ENCODE data around the gene DZIP1.
"Not testable (repeated sequence)": the region's sequence is repeated elsewhere in the genome, so short reads cannot be mapped to it uniquely, and the experiment has no call there.

The DZIP1 gene, protein sequence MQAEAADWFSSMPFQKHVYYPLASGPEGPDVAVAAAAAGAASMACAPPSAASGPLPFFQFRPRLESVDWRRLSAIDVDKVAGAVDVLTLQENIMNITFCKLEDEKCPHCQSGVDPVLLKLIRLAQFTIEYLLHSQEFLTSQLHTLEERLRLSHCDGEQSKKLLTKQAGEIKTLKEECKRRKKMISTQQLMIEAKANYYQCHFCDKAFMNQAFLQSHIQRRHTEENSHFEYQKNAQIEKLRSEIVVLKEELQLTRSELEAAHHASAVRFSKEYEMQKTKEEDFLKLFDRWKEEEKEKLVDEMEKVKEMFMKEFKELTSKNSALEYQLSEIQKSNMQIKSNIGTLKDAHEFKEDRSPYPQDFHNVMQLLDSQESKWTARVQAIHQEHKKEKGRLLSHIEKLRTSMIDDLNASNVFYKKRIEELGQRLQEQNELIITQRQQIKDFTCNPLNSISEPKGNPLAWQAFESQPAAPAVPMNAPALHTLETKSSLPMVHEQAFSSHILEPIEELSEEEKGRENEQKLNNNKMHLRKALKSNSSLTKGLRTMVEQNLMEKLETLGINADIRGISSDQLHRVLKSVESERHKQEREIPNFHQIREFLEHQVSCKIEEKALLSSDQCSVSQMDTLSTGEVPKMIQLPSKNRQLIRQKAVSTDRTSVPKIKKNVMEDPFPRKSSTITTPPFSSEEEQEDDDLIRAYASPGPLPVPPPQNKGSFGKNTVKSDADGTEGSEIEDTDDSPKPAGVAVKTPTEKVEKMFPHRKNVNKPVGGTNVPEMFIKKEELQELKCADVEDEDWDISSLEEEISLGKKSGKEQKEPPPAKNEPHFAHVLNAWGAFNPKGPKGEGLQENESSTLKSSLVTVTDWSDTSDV

DNA sequence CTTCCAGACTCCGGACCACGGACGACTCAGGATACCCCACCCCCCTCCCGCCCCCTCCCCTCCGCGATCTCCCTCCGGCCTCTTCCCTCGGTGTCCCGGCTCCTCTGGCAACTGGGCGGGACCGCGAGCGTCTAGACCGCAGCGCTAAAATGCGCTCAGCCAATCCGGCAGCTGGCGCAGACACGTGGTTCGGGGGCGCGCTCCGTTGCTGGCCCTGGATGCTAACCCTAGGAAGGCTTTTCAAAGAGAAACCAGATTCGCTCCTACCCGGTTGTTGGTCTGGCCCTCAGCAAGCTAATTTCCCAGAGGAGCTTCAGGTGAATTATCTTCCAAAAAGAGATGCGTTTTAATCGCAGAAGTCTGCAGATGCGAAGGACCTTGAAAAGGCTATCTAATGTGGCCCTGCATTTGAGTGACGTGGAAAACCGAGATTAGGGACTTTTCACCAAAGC lies at the start of gene DZIP1:
Gene DZIP1, minus strand, starts transcription at position 106 of the 452 bp plus-strand sequence. CDS start 2,677 bp downstream, outside the sequence.
- no peak for DNase-seq (ENCODE audit: low spot score)

GRCh38 chr13:95690986-95691385 lies 46.5 kb upstream of the DZIP1 start:
- DNase-seq (ENCODE audit: low spot score): not testable (repeated sequence)

GRCh38 chr13:95689582-95689926 lies 45.0 kb upstream of the DZIP1 start:
- no peak for DNase-seq (ENCODE audit: low spot score)

- not testable (repeated sequence) for DNase-seq (ENCODE audit: low spot score)
These were observed 40.5 kb upstream of the DZIP1 start for GRCh38 chr13:95684960-95685359.

DNA sequence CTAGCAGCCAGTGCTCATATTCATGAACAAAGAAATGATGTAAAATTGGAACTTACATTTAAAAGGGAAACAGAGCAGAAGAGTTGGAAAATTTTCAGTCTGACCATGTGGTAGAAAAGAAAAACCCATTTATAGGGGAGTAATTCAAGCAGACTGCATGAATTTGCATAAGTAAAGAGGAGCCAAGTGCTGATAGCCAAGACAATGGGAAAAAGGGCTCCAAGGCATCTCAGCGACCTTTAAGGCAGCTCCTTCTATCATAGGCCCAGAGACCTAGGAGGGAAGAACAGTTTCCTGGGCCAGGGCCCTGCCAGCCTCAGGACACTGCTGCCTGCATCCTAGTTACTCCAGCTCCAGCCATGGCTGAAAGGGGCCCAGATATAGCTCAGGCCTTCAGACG lies 39.9 kb upstream of the DZIP1 start:
- no peak for DNase-seq (ENCODE audit: low spot score)

DNA sequence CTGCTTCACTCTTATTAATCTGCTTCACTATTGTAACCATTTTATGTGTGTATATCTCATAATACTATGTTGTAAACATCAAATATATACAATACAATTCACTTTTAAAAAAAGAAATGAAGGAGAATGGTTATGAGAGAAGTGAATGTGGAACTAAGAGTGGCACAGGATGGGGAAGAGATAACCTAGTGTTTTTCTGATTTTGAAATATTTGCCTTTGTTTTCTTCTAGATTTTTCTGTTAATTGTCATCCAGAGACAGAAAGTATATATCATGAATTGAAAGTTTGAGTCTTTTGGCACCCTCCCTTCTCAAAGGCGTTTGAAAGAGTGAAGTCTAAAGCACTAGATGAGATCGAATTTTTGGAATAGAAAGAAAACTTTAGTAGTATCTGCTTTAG lies 35.2 kb upstream of the DZIP1 start:
- no peak for DNase-seq (ENCODE audit: low spot score)

GRCh38 chr13:95678967-95679366 lies 34.5 kb upstream of the DZIP1 start:
- no peak for DNase-seq (ENCODE audit: low spot score)

DNA sequence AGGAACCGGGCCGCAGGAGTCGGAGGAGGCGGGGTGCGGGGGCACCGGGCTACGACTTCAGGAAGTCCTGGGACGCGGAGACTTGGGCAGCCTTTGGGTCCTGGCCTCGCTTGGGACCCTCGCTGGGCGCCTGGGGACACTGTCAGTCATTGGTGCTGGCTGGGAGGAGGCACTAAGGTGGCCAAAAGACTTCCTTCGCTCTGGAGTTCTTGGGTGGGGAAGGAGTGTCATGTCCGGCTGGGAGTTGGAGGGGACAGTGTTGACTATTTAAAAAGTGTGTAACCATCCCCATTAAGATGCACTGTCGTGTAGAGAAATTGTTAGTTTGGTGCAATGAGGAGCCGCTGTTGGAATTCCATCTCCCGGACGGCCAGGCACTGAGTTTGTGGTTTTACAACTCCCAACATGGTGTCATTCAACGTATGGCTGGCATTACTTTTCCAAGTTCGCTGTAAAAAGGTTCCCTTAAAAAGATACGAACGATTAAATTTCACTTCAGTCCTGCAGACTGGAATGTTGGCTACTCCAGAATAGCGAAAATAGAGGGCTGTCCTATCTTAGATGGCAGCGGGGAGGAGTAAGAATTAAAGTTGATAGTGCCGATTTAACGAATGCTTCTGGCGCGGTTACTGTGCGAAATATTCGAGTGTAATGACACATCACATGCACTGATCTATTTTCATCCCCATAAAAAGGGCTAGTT lies 33.2 kb upstream of the DZIP1 start:
- DNase-seq (ENCODE audit: low spot score): peak; percentile 45

- peak; percentile 97 for DNase-seq (ENCODE audit: low spot score)
These were observed 32.5 kb upstream of the DZIP1 start, which contains the start of gene DNAJC3 for GRCh38 chr13:95676762-95677563. TSS of gene DNAJC3 (plus strand) at chr13:95677139. CDS start at chr13:95677256, 117 bp downstream.

DNA sequence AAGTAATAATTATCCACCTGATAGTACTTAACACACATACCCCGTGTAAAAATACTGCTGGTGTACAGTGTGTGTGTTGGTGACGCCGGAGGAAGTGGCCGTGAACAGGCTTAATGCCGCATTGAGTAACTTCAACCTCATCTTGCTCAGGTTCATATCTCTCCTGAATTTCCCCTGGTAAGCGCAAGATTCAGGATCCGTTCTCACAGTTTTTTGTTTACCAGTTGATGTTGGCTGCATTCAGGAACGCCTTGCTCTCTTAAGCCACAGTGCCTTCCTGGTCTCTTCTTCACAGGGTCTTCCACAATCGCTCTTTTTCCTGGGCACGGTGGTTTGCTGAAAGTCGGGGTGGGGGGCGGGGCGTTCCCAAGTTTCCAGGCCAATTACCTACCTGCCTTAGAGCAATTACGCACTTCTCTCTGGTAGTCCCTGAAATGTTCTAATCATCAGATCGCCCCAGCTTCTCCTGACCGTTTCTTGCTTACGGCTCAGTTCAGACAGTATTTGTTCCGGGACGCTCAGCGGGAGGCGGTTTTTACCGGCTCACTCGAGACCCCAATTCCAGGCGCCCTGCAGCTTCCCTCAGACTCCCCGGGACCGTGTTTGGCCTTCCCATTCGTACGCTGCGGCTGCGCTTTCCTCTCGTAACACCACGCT lies 31.7 kb upstream of the DZIP1 start:
- peak; percentile 75 for DNase-seq (ENCODE audit: low spot score)

DNA sequence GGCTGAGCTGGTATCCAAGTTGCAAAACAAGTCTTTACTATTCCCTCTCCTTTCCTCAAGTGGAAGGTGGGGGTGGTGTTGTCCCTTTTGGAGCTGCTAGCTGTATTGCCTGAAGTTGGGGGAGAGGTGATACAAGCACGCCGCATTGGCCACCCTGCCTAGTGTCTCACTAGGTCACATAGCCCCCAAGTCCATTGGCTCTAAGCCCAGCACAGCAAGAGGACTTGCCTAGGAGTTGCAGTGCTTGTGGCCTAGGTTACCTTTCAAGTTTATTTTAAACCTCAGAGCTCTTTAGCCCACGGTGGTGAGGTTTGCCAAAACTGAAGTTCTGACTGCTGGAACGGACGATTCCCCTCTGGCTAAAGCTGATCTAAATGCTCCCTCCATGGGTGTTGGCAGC lies 27.1 kb upstream of the DZIP1 start:
- DNase-seq (ENCODE audit: low spot score): no peak

DNA sequence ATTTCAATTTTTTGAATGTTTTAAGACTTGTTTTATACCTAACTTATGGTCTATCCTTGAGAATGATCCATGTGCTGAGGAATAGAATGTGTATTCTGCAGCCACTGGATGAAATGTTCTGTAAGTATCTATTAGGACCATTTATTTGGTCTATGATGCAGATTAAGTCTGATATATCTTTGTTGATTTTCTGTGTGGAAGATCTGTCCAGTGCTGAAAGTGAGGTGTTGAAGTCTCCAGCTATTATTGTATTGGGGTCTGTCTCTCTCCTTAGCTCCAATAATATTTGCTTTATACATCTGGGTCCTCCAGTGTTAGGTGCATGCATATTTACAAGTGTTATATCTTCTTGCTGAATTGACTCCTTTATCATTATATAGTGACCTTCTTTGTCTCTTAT lies 22.7 kb upstream of the DZIP1 start:
- DNase-seq (ENCODE audit: low spot score): not testable (repeated sequence)

DNA sequence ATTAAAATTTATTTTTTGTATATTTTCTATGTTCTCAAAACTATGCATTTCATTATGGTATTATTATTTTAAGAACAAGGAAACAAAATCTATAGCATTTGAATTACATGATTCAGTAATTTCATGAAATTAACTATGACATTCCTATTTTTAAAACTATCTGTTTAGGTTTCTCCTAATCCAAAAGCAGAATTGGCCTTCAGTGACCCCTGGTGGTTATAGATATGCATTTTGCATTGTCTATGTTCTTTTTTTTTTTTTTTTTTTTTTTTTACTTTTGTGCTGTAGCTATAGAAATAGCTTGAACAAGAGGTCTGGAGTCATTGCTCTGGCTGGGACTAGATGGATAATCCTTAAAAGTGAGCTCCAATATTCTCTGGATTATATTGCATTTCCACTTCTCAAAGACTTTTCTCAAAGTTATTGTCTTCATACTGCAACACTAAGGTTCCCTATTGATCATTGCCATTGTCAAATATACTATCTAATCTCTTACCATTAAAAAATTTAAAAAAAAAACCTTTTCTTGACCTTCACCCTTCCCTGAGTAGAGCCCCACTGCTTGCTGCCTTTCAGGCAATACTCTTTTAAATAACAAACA lies 16.6 kb upstream of the DZIP1 start:
- DNase-seq (ENCODE audit: low spot score): peak; percentile 70

DNA sequence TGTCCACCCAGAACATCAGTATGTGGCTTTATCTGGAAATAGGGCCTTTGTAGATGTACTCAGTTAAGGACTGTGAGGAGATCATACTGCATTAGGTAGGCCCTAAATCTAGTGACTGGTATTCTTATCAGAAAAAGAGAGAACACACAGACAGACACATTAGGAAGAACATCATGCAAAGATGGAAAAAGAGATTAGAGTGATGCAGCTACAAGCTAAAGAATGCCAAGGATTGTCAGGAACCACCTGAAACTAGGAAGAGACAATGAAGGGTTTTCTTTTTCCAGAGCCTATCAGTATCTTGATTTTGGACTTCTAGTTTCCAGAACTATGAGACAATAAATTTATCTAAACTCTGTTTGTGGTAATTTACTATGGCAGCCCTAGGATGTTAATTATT lies 15.0 kb upstream of the DZIP1 start:
- no peak for DNase-seq (ENCODE audit: low spot score)

DNA sequence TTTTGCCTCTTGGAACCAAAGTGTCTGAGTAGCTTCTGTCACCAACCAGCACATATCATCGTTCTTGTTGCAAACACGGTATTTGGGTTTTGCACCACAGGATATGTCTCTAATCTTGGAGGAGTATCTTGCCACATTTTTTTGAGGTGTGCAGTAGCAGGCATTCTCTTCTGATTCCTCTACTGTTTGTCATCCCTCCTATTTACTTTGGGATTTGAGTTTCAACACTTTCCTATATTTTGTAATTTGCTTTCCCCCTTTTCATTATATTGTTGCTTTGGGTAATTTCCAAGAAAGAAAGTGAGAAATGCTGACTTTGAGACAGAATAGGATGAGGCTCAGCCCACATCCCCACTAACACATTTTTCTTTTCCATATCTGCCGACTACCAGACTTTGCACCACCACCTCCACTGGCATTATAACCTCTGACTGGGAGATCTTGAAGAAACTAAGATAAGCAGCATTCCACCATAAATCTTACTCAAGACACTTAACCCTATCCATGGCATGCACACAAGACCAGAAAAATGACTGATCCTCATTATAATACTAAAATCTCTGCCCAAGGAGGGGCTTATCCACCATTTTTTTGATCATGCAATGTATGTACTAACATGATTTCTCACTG lies 12.0 kb upstream of the DZIP1 start:
- no peak for DNase-seq (ENCODE audit: low spot score)

DNA sequence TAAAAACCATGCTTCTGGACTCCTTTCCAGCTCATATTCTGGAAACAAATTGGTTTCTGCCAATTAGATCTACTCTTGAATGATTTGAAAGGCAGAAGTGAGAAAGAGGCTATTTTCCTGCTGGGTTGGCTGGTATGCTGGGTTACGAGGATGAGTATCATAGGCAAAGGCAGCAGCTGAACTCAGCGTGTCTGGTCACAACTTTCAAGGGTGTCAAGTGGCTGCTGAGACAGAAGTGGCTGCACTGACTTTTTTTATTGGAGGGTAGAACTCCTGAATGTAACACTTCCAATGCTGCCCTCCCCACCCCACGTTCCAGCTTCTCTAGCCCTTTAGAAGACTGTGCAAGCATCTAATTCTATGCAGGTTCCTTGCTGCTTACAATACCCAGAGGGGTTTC lies 8.3 kb upstream of the DZIP1 start:
- DNase-seq (ENCODE audit: low spot score): no peak

- no peak for DNase-seq (ENCODE audit: low spot score)
These were observed 7.8 kb upstream of the DZIP1 start for GRCh38 chr13:95652244-95652764.

DNA sequence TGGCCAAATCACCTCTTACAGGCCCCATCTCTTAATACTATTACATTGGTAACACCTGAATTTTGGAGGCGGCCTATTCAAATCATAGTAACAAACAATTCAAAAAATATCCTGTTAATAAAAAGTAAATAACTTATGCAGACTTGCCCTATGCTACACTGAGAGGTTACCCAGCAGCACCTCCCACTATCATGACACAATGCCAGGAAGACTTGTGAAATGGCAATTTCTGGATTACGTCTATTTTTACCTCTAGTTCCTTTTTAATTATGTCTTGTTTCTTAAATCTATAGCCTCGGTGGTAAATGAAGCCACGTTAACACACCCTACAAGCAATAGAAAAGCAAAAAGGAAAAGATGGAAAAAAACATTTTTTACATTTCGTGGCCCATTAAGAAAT lies 6.2 kb upstream of the DZIP1 start:
- no peak for DNase-seq (ENCODE audit: low spot score)

DNA sequence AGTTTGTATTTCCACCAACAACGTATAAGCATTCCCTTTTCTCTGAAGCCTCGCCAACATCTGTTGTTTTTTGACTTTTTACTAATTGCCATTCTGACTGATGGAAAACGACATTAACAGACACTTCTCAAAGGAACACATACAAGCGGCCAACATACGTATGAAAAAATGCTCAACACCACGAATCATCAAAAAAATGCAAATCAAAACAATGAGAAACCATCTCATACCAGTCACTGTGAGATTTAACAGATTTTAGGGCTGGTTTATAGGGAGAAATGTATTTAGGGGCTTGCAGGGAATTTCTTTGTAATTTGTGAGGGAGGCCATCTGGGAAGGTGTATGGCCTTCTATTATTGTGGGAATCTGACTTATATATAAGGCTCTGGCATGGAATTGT lies 2.8 kb upstream of the DZIP1 start:
- no peak for DNase-seq (ENCODE audit: low spot score)
